ENCODE measurements around the gene PEX26.
"Not testable (repeated sequence)": the region's sequence is repeated elsewhere in the genome, so short reads cannot be mapped to it uniquely, and the experiment has no call there.

PEX26 gene

DNA sequence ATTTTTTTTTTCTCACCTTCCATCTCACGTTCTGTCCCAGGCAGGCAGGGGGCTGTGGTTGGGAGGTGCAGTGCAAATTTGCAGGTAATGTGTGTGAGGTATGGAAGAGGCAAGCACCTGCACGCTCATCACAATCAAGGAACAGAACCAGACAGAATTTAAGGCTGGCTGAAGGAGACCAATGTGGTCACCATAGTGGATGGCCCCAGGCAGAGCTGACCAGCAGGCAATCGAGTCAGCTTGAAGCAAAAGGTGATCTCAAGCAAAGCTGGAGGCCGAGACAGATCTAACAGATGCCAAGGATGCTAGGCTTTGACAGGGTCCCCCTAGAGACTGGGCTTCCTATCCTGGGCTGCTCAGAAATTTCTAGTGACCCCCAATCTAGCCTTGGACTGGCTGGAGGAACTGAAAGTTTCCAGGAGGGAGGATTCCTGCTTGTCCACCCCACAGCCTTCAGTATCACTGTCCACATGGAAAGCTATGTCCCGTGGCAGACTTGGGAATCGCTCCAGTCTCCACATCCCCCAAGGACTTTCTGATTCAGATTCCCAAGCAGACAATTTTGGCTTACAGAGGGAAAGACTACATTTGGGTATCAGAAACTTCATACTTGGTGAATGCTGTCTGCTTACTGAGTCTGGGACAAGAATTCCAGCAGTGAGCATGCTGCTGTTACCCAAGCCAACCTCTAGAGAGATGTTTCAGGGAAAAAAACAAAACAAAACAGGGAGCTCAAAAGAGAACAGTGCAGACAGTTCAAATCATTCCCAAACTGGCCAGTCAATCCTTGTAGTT lies 44.4 kb upstream of the PEX26 start:
- H3K4me3 ChIP-seq (ENCODE audit: low read depth, low read length) = no peak overlapping the region
- no peak for DNase-seq (ENCODE audit: low read depth)
- no peak for TF ChIP-seq CTCF (IDR thresholded peaks at IDR 0.05; ENCODE audit: control insufficient read depth, extremely low read depth, insufficient read depth)

GRCh38 chr22:18034076-18034475 lies 43.7 kb upstream of the PEX26 start:
- DNase-seq (ENCODE audit: low read depth) = no peak
- no peak overlapping the region for H3K4me3 ChIP-seq (ENCODE audit: low read depth, low read length)
- TF ChIP-seq CTCF (IDR thresholded peaks at IDR 0.05; ENCODE audit: control insufficient read depth, extremely low read depth, insufficient read depth) = no peak

GRCh38 chr22:18035751-18036150 lies 42.0 kb upstream of the PEX26 start:
- no peak for TF ChIP-seq CTCF (IDR thresholded peaks at IDR 0.05; ENCODE audit: control insufficient read depth, extremely low read depth, insufficient read depth)
- no peak overlapping the region for H3K4me3 ChIP-seq (ENCODE audit: low read depth, low read length)
- DNase-seq (ENCODE audit: low read depth) = no peak

- not testable (repeated sequence) for DNase-seq (ENCODE audit: low read depth); H3K4me3 ChIP-seq (ENCODE audit: low read depth, low read length)
Measured at GRCh38 chr22:18040898-18041297, 36.9 kb upstream of the PEX26 start.

- H3K4me3 ChIP-seq (ENCODE audit: low read depth, low read length) = no peak overlapping the region
- no peak for TF ChIP-seq CTCF (IDR thresholded peaks at IDR 0.05; ENCODE audit: control insufficient read depth, extremely low read depth, insufficient read depth)
- DNase-seq (ENCODE audit: low read depth) = no peak
Measured at GRCh38 chr22:18042685-18043084, 35.1 kb upstream of the PEX26 start.

GRCh38 chr22:18044548-18045271 lies 33.1 kb upstream of the PEX26 start:
- no peak overlapping the region for H3K4me3 ChIP-seq (ENCODE audit: low read depth, low read length)
- no peak for DNase-seq (ENCODE audit: low read depth)
- TF ChIP-seq CTCF (IDR thresholded peaks at IDR 0.05; ENCODE audit: control insufficient read depth, extremely low read depth, insufficient read depth) = no peak

GRCh38 chr22:18045794-18046193 lies 32.0 kb upstream of the PEX26 start:
- DNase-seq (ENCODE audit: low read depth) = no peak
- no peak for TF ChIP-seq CTCF (IDR thresholded peaks at IDR 0.05; ENCODE audit: control insufficient read depth, extremely low read depth, insufficient read depth)
- H3K4me3 ChIP-seq (ENCODE audit: low read depth, low read length) = no peak overlapping the region

Measured in LNCaP clone FGC (cell line).